HepG2 (cell line): ENCODE data around the gene DSCAML1. TPM values are rescaled to one million over a fixed set of nuclear protein-coding genes. Genes with fewer than 3 reads are reported as not detected.

Experiments
- ATAC-seq: fragments of 200-7000 bp; cut with Tn5 transposase; 3 replicates; pipeline ENCODE4 v1.9.1; 2020; ENCODE audit warnings: mild to moderate bottlenecking, moderate library complexity
- BruUV-seq: library from RNA; stranded (reverse); fragments of 400-500 nt; replicated peaks from 2 replicates; lab custom pipeline; 2021; lab: Mats Ljungman, UMichigan
- CTCF ChIA-PET: fragments of 300-600 bp; formaldehyde crosslinking; extraction: SDS; loops from one replicate; lab custom pipeline; 2021; ENCODE audit warnings: low total read pairs, inconsistent platforms, low intra/inter-chr PET ratio; lab: Yijun Ruan, JAX
- POLR2A ChIA-PET: fragments of 350-600 bp; sonication (Branson Sonifier 250); formaldehyde crosslinking; loops from one replicate; lab custom pipeline; 2020; ENCODE audit warnings: antibody characterized with exemption, inconsistent platforms; lab: Yijun Ruan, JAX
- DNase-seq: peaks from one replicate; pipeline ENCODE4 v3.0.0-alpha.2; 2015; ENCODE audit warnings: low spot score
- FAIRE-seq: peaks from 3 replicates; lab custom pipeline; 2011; peaks lifted over from hg19 to GRCh38; lab: Jason Lieb, UNC
- H2AFZ ChIP-seq: one replicate; pipeline ENCODE4 v1.6.1; 2011; ENCODE audit warnings: low read length, inconsistent platforms
- H3K27ac ChIP-seq: fragments of 300-600 bp; 3 replicates; pipeline ENCODE4 v1.8.0; 2011; ENCODE audit warnings: mixed run types, mild to moderate bottlenecking, mixed read lengths, low read length, inconsistent platforms; ENCODE audit not compliant: insufficient read depth; ENCODE audit errors: extremely low read length
- H3K27me3 ChIP-seq, 2 experiments: fragments of 200-600 bp in 1 of 2; 2 replicates in 1 of 2; 3 replicates in 1 of 2; pipeline versions ENCODE4 v1.6.0 to v1.8.0; 2011; ENCODE audit warnings: low read length in 2 of 2, mild to moderate bottlenecking in 2 of 2, moderate library complexity in 2 of 2, inconsistent platforms in 1 of 2; ENCODE audit not compliant: insufficient read depth in 2 of 2, control insufficient read depth in 1 of 2
- H3K36me3 ChIP-seq, 2 experiments: fragments of 200-600 bp in 1 of 2; replicated peaks in 1 of 2; 2 replicates in 1 of 2; 3 replicates in 1 of 2; pipeline versions ENCODE4 v1.5.1 to v1.8.0; 2011; ENCODE audit warnings: low read length in 2 of 2, inconsistent platforms in 1 of 2; ENCODE audit not compliant: insufficient read depth in 2 of 2, control insufficient read depth in 1 of 2
- H3K4me1 ChIP-seq: 2 replicates; pipeline ENCODE4 v1.5.1; 2012; ENCODE audit warnings: low read length, inconsistent platforms; ENCODE audit not compliant: insufficient read depth
- H3K4me2 ChIP-seq: 2 replicates; pipeline ENCODE4 v1.6.0; 2011; ENCODE audit warnings: low read depth, low read length, inconsistent platforms
- H3K4me3 ChIP-seq, 3 experiments: fragments of 200-600 bp in 1 of 3; sonication (generic), shearing (Covaris generic) in 1 of 3; replicated peaks in 1 of 3; 2 replicates each; pipeline ENCODE4 v1.5.1; 2011 to 2016; ENCODE audit warnings: low read length in 3 of 3, inconsistent platforms in 2 of 3, low read depth in 2 of 3, mild to moderate bottlenecking in 2 of 3, control low read depth in 1 of 3, mixed read lengths in 1 of 3; ENCODE audit not compliant: insufficient read depth in 1 of 3
- H3K79me2 ChIP-seq: one replicate; pipeline ENCODE4 v1.6.1; 2011; ENCODE audit warnings: low read length, inconsistent platforms; ENCODE audit not compliant: insufficient read depth
- H3K9ac ChIP-seq: 2 replicates; pipeline ENCODE4 v1.6.0; 2011; ENCODE audit warnings: mild to moderate bottlenecking, low read depth, low read length, inconsistent platforms; ENCODE audit not compliant: insufficient read depth
- H3K9me3 ChIP-seq: 2 replicates; pipeline ENCODE4 v1.5.1; 2012; ENCODE audit warnings: mild to moderate bottlenecking, low read length
- H4K20me1 ChIP-seq: 2 replicates; pipeline ENCODE4 v1.6.0; 2011; ENCODE audit warnings: inconsistent platforms, mild to moderate bottlenecking, low read length, moderate library complexity; ENCODE audit not compliant: insufficient read depth
- EED ChIP-seq: sonication (generic); formaldehyde crosslinking; IDR thresholded peaks from 2 replicates; pipeline ENCODE4 v1.5.0; 2020; ENCODE audit warnings: mild to moderate bottlenecking, missing genetic modification reagents
- RBFOX2 ChIP-seq: fragments of 200-400 bp; formaldehyde crosslinking; IDR thresholded peaks from 2 replicates; pipeline ENCODE4 v1.6.1; 2017; ENCODE audit warnings: low read depth, mild to moderate bottlenecking, low read length
- RORA ChIP-seq: sonication (generic); formaldehyde crosslinking; IDR thresholded peaks from 2 replicates; pipeline ENCODE4 v1.5.0; 2020; ENCODE audit warnings: mild to moderate bottlenecking, missing genetic modification reagents, moderate library complexity
- SIN3A ChIP-seq: IDR thresholded peaks from 2 replicates; pipeline ENCODE4 v1.6.1; 2011; ENCODE audit warnings: low read depth, mild to moderate bottlenecking, control low read depth, low read length, borderline replicate concordance
- THAP11 ChIP-seq: IDR thresholded peaks from 2 replicates; pipeline ENCODE4 v1.6.1; 2016; ENCODE audit warnings: missing biosample characterization, missing genetic modification reagents
- ZNF326 ChIP-seq: sonication (generic); formaldehyde crosslinking; IDR thresholded peaks from 2 replicates; pipeline ENCODE4 v1.4.0; 2020; ENCODE audit warnings: missing genetic modification reagents, borderline replicate concordance
- ZNF484 ChIP-seq: sonication (generic); formaldehyde crosslinking; IDR thresholded peaks from 2 replicates; pipeline ENCODE4 v1.5.1; 2020; ENCODE audit warnings: mild to moderate bottlenecking, low read depth, missing genetic modification reagents, borderline replicate concordance
- ZNF530 ChIP-seq: sonication (generic); formaldehyde crosslinking; IDR thresholded peaks from 2 replicates; pipeline ENCODE4 v1.5.0; 2020; ENCODE audit warnings: low read depth, mild to moderate bottlenecking, missing genetic modification reagents
- ZNF556 ChIP-seq: sonication (generic); formaldehyde crosslinking; IDR thresholded peaks from 2 replicates; pipeline ENCODE4 v1.4.0; 2020; ENCODE audit warnings: mild to moderate bottlenecking, missing genetic modification reagents, borderline replicate concordance
- ZNF562 ChIP-seq: sonication (generic); formaldehyde crosslinking; IDR thresholded peaks from 2 replicates; pipeline ENCODE4 v1.8.0; 2022; ENCODE audit warnings: missing genetic modification reagents, borderline replicate concordance
- WGBS: methylation state at CpG from one replicate; pipeline ENCODE4 v1.1.6; 2017; ENCODE audit warnings: low lambda C conversion rate; 5-methylcytosine and 5-hydroxymethylcytosine counted together
- in situ Hi-C: cut with HindIII; loops from 2 replicates; pipeline ENCODE4 v1.10.0; 2017; ENCODE audit warnings: low pct_unique_long_range_greater_than_20kb; ENCODE audit not compliant: extremely low pct_ligation_motif_present
- intact Hi-C: fragments of 100-400 bp; cut with micrococcal nuclease; formaldehyde crosslinking; loops from one replicate; pipeline ENCODE4 v1.10.0; 2022; ENCODE audit not compliant: unreplicated experiment
- polyA plus RNA-seq, 8 experiments: library from polyadenylated mRNA; depleted of rRNA in 3 of 8; stranded (reverse) in 7 of 8; unstranded in 1 of 8; fragments of >200 nt; fragmentation: Illumina TruSeq in 4 of 8; extraction: Trizol in 4 of 8; gene quantifications; 2 replicates each; pipeline versions ENCODE4 v1.2.1 to v1.2.3, GENCODE V29; 2011 to 2016; ENCODE audit warnings: low read depth in 4 of 8, missing spikeins in 1 of 8, mixed read lengths in 1 of 8; ENCODE audit not compliant: insufficient read depth in 1 of 8
- total RNA-seq, 5 experiments: library from RNA; depleted of rRNA; stranded (reverse); fragments of >200 nt; fragmentation: Illumina TruSeq; extraction: Trizol; gene quantifications; 2 replicates each; pipeline ENCODE4 v1.2.3, GENCODE V29; 2016; ENCODE audit warnings: low read depth in 1 of 5
- TF ChIP-seq, protein P1 (sequence below): sonication (generic); formaldehyde crosslinking; IDR thresholded peaks from 2 replicates; pipeline ENCODE4 v1.5.1; 2020; ENCODE audit warnings: missing genetic modification reagents, mild to moderate bottlenecking, borderline replicate concordance
- TF ChIP-seq, protein P2 (sequence below): sonication (generic); formaldehyde crosslinking; IDR thresholded peaks from 2 replicates; pipeline ENCODE4; 2020; ENCODE audit warnings: missing genetic modification reagents, mild to moderate bottlenecking, borderline replicate concordance
- TF ChIP-seq, protein P3 (sequence below): sonication (generic); formaldehyde crosslinking; IDR thresholded peaks from 2 replicates; pipeline ENCODE4 v1.4.0; 2020; ENCODE audit warnings: mild to moderate bottlenecking, low read depth, missing genetic modification reagents
- TF ChIP-seq, protein P4 (sequence below): sonication (generic); formaldehyde crosslinking; IDR thresholded peaks from 2 replicates; pipeline ENCODE4 v1.9.0; 2021; ENCODE audit warnings: missing genetic modification reagents, mild to moderate bottlenecking, borderline replicate concordance
- TF ChIP-seq, protein P5 (sequence below): sonication (generic); formaldehyde crosslinking; IDR thresholded peaks from 2 replicates; pipeline ENCODE4 v1.8.1; 2023; ENCODE audit warnings: mild to moderate bottlenecking, moderate library complexity, missing genetic modification reagents

The DSCAML1 gene
- total and polyA plus RNA-seq, 2 of the 13 experiments (the other 11 are each of a cell fraction or from before 2014, with no cell fraction given) = 0.29 to 0.40 TPM

DNA sequence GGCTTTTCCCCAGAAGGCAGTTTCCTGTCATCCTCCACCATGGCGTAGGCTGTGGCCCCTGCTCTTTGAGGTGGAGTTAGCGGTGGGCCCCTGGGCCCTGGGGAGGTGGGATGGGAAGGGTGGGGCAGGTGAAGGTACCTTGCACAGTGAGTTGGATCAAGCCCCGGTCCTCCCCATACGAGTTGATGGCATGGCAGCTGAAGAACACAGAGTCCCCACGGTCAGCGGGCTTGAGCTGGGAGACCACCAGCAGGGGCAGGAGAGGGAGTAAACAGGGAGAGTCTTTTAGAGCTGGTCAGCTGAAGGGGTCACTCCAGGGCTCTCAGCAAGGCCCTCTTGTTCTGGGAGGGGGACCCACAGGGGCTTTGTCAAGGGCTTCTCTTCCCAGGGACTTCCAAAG lies 316.0 kb downstream of the DSCAML1 start:
- Histone ChIP-seq H3K79me2 (no peaks in the 10 kb centered on the region), H3K4me3 (no peak overlapping the region), H4K20me1 (no peaks in the 10 kb centered on the region), H3K27me3 (peaks cover 1 to 13% of the 10 kb centered on the region in 2 experiments; a peak in 4 of 5 replicates), H3K9me3 (no peaks in the 10 kb centered on the region), H3K36me3 (no peaks in the 10 kb centered on the region), H3K4me1 (no peaks in the 10 kb centered on the region), H3K4me2 (no peak overlapping the region), H3K9ac (no peak overlapping the region), H3K27ac (no peak overlapping the region), H2AFZ (no peak overlapping the region)
- POLR2A ChIA-PET = no interaction called here
- 67% methylated on average over 1 of the region's 6 CpGs for WGBS
- no peak for TF ChIP-seq ZNF556
- TF ChIP-seq, protein P1, sequence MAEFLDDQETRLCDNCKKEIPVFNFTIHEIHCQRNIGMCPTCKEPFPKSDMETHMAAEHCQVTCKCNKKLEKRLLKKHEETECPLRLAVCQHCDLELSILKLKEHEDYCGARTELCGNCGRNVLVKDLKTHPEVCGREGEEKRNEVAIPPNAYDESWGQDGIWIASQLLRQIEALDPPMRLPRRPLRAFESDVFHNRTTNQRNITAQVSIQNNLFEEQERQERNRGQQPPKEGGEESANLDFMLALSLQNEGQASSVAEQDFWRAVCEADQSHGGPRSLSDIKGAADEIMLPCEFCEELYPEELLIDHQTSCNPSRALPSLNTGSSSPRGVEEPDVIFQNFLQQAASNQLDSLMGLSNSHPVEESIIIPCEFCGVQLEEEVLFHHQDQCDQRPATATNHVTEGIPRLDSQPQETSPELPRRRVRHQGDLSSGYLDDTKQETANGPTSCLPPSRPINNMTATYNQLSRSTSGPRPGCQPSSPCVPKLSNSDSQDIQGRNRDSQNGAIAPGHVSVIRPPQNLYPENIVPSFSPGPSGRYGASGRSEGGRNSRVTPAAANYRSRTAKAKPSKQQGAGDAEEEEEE (CRISPR knock-in tag) = no peak
- TF ChIP-seq, protein P2, sequence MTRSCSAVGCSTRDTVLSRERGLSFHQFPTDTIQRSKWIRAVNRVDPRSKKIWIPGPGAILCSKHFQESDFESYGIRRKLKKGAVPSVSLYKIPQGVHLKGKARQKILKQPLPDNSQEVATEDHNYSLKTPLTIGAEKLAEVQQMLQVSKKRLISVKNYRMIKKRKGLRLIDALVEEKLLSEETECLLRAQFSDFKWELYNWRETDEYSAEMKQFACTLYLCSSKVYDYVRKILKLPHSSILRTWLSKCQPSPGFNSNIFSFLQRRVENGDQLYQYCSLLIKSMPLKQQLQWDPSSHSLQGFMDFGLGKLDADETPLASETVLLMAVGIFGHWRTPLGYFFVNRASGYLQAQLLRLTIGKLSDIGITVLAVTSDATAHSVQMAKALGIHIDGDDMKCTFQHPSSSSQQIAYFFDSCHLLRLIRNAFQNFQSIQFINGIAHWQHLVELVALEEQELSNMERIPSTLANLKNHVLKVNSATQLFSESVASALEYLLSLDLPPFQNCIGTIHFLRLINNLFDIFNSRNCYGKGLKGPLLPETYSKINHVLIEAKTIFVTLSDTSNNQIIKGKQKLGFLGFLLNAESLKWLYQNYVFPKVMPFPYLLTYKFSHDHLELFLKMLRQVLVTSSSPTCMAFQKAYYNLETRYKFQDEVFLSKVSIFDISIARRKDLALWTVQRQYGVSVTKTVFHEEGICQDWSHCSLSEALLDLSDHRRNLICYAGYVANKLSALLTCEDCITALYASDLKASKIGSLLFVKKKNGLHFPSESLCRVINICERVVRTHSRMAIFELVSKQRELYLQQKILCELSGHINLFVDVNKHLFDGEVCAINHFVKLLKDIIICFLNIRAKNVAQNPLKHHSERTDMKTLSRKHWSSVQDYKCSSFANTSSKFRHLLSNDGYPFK (CRISPR knock-in tag) = no peak
- TF ChIP-seq EED (CRISPR knock-in tag) = no peak
- TF ChIP-seq, protein P3, sequence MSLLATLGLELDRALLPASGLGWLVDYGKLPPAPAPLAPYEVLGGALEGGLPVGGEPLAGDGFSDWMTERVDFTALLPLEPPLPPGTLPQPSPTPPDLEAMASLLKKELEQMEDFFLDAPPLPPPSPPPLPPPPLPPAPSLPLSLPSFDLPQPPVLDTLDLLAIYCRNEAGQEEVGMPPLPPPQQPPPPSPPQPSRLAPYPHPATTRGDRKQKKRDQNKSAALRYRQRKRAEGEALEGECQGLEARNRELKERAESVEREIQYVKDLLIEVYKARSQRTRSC (CRISPR knock-in tag) = no peak
- no peak for TF ChIP-seq THAP11 (CRISPR knock-in tag)
- no peak for TF ChIP-seq ZNF326 (CRISPR knock-in tag)
- TF ChIP-seq ZNF562 (CRISPR knock-in tag) = no peak
- TF ChIP-seq SIN3A = no peak
- TF ChIP-seq, protein P4, sequence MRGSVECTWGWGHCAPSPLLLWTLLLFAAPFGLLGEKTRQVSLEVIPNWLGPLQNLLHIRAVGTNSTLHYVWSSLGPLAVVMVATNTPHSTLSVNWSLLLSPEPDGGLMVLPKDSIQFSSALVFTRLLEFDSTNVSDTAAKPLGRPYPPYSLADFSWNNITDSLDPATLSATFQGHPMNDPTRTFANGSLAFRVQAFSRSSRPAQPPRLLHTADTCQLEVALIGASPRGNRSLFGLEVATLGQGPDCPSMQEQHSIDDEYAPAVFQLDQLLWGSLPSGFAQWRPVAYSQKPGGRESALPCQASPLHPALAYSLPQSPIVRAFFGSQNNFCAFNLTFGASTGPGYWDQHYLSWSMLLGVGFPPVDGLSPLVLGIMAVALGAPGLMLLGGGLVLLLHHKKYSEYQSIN (CRISPR knock-in tag) = no peak
- TF ChIP-seq, protein P5, sequence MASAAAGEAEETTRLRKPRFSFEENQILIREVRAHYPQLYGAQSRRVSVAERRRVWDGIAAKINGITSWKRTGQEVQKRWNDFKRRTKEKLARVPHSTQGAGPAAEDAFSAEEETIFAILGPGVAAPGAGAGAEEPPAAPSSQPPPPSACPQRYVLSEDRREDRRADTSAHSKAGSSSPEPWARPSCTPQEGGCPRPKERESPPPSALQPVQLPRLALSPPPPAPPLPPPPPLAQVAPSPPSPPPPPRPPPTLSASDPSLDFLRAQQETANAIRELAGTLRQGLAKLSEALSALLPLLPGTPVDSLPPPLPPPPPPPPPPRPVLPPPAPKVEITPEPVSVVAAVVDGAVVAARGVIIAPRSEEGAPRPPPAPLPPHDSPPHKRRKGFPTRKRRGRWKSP (CRISPR knock-in tag) = no peak
- no peak for TF ChIP-seq ZNF484 (CRISPR knock-in tag)
- TF ChIP-seq ZNF530 (CRISPR knock-in tag) = no peak
- no peak for TF ChIP-seq RBFOX2
- no peak for TF ChIP-seq RORA (CRISPR knock-in tag)
- no TSS peak for BruUV-seq
- ATAC-seq (no peak), FAIRE-seq (no peak), DNase-seq (no peak)
- CTCF ChIA-PET = no interaction called here
- in situ Hi-C loops = no loop called here
- intact Hi-C loops = no loop called here
